Type B pancreatic cell (in vitro differentiated cells): Measurements from ENCODE around the gene MOBP. TPM values are rescaled to one million over a fixed set of nuclear protein-coding genes. Genes with fewer than 3 reads are reported as not detected.

Experiments used
- DNase-seq: peaks from one replicate; pipeline ENCODE4 v3.0.0; 2021; ENCODE audit warnings: mixed read lengths; ENCODE audit not compliant: unreplicated experiment; ENCODE audit errors: extremely low spot score
- H3K27ac Mint-ChIP-seq: 2 replicates; pipeline ENCODE4 v1.8.0; 2021; ENCODE audit warnings: mild to moderate bottlenecking, mixed read lengths
- H3K27me3 Mint-ChIP-seq: 2 replicates; pipeline ENCODE4 v1.8.0; 2021; ENCODE audit warnings: mixed read lengths
- H3K36me3 Mint-ChIP-seq: 2 replicates; pipeline ENCODE4 v1.8.0; 2021; ENCODE audit warnings: mixed read lengths
- H3K4me1 Mint-ChIP-seq: one replicate; pipeline ENCODE4 v1.8.0; 2021; ENCODE audit warnings: mixed read lengths; ENCODE audit not compliant: unreplicated experiment
- H3K4me3 Mint-ChIP-seq: 2 replicates; pipeline ENCODE4 v1.8.0; 2021; ENCODE audit warnings: mild to moderate bottlenecking, mixed read lengths
- H3K9me3 Mint-ChIP-seq: 2 replicates; pipeline ENCODE4 v1.8.0; 2021; ENCODE audit warnings: mixed read lengths
- total RNA-seq: library from RNA; stranded (reverse); gene quantifications from 2 replicates; pipeline ENCODE4 v1.2.1, GENCODE V29; 2021; ENCODE audit warnings: low replicate concordance
- TF ChIP-seq, protein P1 (sequence below): fragments of 200-600 bp; sonication (generic); conservative IDR thresholded peaks from 2 replicates; pipeline ENCODE4 v1.5.0; 2021; ENCODE audit warnings: antibody characterized with exemption, mild to moderate bottlenecking

The MOBP gene
- total RNA-seq, 1 donor from 2014 or later: not detected

DNA sequence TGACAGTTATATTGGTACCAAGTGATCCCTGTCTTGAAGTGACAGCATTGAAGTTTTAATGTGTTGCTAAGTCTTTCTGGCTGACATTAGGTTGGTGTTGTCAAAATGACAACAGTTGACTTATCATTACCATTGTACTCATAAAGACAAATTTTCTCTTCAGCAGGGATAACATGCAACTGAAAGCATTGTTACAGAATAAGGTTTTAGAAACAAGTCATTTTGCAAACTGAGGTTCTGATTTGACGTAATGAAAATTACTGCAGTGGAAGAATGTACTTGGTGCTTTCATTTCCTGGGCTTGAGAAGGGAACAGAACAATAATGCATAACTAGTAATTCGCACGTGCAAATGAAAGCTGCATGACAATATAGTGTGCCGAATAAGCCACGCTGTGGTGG is 75.1 kb downstream of the MOBP start:
- Mint-ChIP-seq H3K27me3 (peaks cover 5% of the 10 kb centered on the region), H3K36me3 (no peaks in the 10 kb centered on the region), H3K9me3 (no peaks in the 10 kb centered on the region), H3K4me1 (no peaks in the 10 kb centered on the region), H3K4me3 (no peak overlapping the region), H3K27ac (no peak overlapping the region)
- TF ChIP-seq, protein P1, sequence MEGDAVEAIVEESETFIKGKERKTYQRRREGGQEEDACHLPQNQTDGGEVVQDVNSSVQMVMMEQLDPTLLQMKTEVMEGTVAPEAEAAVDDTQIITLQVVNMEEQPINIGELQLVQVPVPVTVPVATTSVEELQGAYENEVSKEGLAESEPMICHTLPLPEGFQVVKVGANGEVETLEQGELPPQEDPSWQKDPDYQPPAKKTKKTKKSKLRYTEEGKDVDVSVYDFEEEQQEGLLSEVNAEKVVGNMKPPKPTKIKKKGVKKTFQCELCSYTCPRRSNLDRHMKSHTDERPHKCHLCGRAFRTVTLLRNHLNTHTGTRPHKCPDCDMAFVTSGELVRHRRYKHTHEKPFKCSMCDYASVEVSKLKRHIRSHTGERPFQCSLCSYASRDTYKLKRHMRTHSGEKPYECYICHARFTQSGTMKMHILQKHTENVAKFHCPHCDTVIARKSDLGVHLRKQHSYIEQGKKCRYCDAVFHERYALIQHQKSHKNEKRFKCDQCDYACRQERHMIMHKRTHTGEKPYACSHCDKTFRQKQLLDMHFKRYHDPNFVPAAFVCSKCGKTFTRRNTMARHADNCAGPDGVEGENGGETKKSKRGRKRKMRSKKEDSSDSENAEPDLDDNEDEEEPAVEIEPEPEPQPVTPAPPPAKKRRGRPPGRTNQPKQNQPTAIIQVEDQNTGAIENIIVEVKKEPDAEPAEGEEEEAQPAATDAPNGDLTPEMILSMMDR: no peak
- no peak for DNase-seq

DNA sequence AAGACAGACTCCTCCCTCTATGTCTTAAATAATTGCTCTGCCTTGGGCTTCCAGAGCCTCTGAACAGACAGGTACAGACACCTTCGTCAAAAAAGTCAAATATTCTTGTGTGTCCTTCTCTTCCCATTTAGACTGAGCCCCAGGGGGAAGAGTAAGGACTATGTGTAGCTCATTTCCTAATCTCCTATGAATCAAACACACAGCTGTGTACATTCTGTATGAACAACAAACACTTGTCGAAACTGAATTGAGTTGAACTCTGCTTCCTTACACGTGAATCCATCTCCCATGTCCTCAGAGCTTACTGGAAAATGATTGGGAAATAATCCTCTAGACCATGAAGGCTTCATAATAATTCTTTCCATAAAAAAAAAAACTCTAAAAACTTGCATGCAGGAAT is 80.8 kb downstream of the MOBP start:
- no peak overlapping the region for H3K4me3 Mint-ChIP-seq
- peaks cover 17% of the 10 kb centered on the region for H3K27me3 Mint-ChIP-seq
- no peak overlapping the region for H3K27ac Mint-ChIP-seq
- H3K4me1 Mint-ChIP-seq: no peaks in the 10 kb centered on the region
- H3K36me3 Mint-ChIP-seq: no peaks in the 10 kb centered on the region
- peaks cover 3% of the 10 kb centered on the region for H3K9me3 Mint-ChIP-seq
- TF ChIP-seq, protein P1: no peak
- no peak for DNase-seq

DNA sequence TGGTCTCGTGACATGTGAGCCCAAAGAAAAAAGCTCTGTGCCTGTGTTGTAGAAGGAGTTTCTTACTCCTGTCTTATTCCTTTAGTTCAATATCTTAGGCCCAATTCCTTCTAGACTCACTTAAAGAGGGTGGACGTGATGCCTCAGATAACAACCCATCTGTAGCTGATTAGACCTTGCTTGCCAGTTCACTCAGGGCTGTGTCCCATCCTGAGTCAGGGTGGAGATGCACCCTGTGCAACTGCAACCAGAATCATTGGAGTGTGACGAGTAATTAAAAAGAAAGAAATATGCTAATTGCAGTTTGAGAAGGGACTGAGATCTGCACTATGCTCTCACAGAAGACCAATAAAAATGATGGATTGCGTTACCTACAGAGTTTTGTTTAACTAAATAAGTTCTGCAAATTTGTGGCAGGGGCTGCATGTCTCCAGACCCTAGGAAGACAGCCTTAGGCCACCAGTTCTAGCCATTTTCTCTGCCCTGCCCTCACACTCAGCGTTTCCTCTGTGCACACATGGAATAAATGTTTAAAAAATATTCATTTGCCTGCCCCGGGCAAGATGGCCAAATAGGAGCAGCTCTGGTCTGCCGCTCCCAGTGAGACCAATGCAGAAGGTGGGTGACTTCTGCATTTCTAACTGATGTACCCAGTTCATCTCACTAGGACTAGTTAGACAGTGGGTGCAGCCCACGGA is 83.0 kb downstream of the MOBP start:
- TF ChIP-seq, protein P1: no peak
- H3K9me3 Mint-ChIP-seq: peaks cover 3% of the 10 kb centered on the region
- DNase-seq: no peak
- no peak overlapping the region for H3K27ac Mint-ChIP-seq
- H3K4me1 Mint-ChIP-seq: no peaks in the 10 kb centered on the region
- H3K4me3 Mint-ChIP-seq: no peak overlapping the region
- H3K36me3 Mint-ChIP-seq: no peaks in the 10 kb centered on the region
- H3K27me3 Mint-ChIP-seq: peaks cover 21% of the 10 kb centered on the region

Other genes starting within 250 kb of the MOBP start
- 0.21 TPM in 1 of 2 replicates, not detected in the other for gene CX3CR1, start 187.6 kb upstream of the MOBP start, total RNA-seq
- 1.2 TPM in 1 of 2 replicates, not detected in the other for gene CCR8, start 138.0 kb upstream of the MOBP start, total RNA-seq
- 26.9 and 30.3 TPM in 2 replicates for gene SLC25A38, start 84.3 kb upstream of the MOBP start, total RNA-seq
- 1,264 and 1,454 TPM in 2 replicates for gene RPSA, start 61.0 kb upstream of the MOBP start, total RNA-seq